ENCODE data around the gene OSTM1.

DNA sequence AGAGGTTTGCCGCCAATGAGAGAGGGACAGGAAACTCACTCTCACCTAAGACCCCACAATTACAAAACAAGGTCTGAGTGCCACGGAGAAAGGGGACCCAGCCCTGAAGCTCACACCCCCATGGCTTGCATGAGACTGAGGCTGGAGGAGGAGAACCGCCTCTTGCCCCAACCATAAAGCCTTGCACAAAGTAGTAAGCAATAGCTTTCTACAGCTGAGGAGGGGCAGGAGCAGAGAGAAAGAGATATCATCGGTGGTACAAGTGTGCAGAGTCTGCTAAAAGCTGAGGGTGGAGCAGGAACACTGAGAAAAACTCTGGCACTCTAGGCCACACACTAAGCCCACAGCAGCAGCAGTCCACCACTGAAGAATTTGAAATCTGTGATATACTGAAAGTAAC is 37.7 kb downstream of the OSTM1 start:
- TF ChIP-seq, protein P1, sequence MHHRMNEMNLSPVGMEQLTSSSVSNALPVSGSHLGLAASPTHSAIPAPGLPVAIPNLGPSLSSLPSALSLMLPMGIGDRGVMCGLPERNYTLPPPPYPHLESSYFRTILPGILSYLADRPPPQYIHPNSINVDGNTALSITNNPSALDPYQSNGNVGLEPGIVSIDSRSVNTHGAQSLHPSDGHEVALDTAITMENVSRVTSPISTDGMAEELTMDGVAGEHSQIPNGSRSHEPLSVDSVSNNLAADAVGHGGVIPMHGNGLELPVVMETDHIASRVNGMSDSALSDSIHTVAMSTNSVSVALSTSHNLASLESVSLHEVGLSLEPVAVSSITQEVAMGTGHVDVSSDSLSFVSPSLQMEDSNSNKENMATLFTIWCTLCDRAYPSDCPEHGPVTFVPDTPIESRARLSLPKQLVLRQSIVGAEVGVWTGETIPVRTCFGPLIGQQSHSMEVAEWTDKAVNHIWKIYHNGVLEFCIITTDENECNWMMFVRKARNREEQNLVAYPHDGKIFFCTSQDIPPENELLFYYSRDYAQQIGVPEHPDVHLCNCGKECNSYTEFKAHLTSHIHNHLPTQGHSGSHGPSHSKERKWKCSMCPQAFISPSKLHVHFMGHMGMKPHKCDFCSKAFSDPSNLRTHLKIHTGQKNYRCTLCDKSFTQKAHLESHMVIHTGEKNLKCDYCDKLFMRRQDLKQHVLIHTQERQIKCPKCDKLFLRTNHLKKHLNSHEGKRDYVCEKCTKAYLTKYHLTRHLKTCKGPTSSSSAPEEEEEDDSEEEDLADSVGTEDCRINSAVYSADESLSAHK (CRISPR knock-in tag; IDR thresholded peaks at IDR 0.05; ENCODE audit: borderline replicate concordance), result no peak
- TF ChIP-seq JUN (CRISPR knock-in tag; IDR thresholded peaks at IDR 0.05) (no peak), ZNF724P (CRISPR knock-in tag; IDR thresholded peaks at IDR 0.05; ENCODE audit: borderline replicate concordance) (no peak), RXRA (CRISPR knock-in tag; IDR thresholded peaks at IDR 0.05) (no peak), SP5 (CRISPR knock-in tag; IDR thresholded peaks at IDR 0.05; ENCODE audit: borderline replicate concordance, low read depth) (no peak), FOXK1 (CRISPR knock-in tag; IDR thresholded peaks at IDR 0.05; ENCODE audit: borderline replicate concordance, low read depth) (no peak), ZC3H4 (CRISPR knock-in tag; IDR thresholded peaks at IDR 0.05; ENCODE audit: borderline replicate concordance) (no peak), EZH2 (conservative IDR thresholded peaks at IDR 0.05; ENCODE audit: low read depth, low read length) (no peak), ZNF230 (CRISPR knock-in tag; IDR thresholded peaks at IDR 0.05) (no peak), GTF2F1 (IDR thresholded peaks at IDR 0.05; ENCODE audit: low read length) (no peak), ZNF30 (CRISPR knock-in tag; IDR thresholded peaks at IDR 0.05) (no peak), RAD21 (CRISPR knock-in tag; IDR thresholded peaks at IDR 0.05) (no peak)
- TF ChIP-seq, protein P2, sequence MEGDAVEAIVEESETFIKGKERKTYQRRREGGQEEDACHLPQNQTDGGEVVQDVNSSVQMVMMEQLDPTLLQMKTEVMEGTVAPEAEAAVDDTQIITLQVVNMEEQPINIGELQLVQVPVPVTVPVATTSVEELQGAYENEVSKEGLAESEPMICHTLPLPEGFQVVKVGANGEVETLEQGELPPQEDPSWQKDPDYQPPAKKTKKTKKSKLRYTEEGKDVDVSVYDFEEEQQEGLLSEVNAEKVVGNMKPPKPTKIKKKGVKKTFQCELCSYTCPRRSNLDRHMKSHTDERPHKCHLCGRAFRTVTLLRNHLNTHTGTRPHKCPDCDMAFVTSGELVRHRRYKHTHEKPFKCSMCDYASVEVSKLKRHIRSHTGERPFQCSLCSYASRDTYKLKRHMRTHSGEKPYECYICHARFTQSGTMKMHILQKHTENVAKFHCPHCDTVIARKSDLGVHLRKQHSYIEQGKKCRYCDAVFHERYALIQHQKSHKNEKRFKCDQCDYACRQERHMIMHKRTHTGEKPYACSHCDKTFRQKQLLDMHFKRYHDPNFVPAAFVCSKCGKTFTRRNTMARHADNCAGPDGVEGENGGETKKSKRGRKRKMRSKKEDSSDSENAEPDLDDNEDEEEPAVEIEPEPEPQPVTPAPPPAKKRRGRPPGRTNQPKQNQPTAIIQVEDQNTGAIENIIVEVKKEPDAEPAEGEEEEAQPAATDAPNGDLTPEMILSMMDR (CRISPR knock-in tag; IDR thresholded peaks at IDR 0.05), result no peak
